SH-SY5Y (cell line): ENCODE results near the gene SLC16A5.

Experiments used
- GATA2 ChIP-seq: IDR thresholded peaks from 2 replicates; pipeline ENCODE4 v1.6.1; 2011; ENCODE audit warnings: mild to moderate bottlenecking, low read depth, low read length
- GATA3 ChIP-seq: IDR thresholded peaks from 2 replicates; pipeline ENCODE4 v1.6.1; 2011; ENCODE audit warnings: low read depth, mild to moderate bottlenecking, low read length, moderate library complexity

DNA sequence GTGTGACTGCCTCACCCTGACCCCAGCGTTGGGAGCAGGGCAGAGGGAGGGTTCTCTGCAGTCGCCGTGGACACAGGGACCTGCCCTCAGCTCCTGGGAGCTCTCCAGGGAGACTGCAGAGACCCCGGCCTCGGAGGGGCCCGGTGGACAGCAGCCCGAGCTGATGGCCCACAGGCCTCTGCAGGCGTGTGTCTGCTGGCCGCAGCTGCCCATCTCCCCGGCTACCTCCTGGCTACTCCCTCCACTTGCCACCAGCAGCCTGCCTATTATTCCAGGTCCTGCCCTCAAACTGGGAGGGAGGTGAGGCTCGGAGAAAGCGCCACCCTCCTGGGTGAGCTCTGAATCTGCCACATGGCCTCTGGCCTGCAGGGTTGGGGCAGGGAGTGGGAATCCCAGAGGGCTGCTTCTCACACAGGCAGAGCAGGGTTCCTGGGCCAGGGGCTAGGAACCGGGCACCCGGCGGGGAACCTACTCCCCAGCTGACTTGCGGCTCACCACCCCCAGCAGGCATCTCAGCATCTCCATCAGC, 7.2 kb downstream of the SLC16A5 start:
- TF ChIP-seq GATA2 (no peak), GATA3 (no peak)
